Caco-2 (cell line): ENCODE measurements around the gene CST6. TPM values are rescaled to one million over a fixed set of nuclear protein-coding genes. Genes with fewer than 3 reads are reported as not detected.
A peak's percentile ranks its signal among the peaks of the same experiment; 100 is the strongest.

Experiments used
- BruUV-seq: library from RNA; stranded (reverse); fragments of 400-500 nt; replicated peaks from 2 replicates; lab custom pipeline; 2021; lab: Mats Ljungman, UMichigan
- CTCF ChIA-PET: fragments of 300-600 bp; sonication (Branson Sonifier 250); formaldehyde crosslinking; loops from one replicate; lab custom pipeline; 2022; ENCODE audit warnings: antibody characterized with exemption; lab: Charles Lee
- POLR2A ChIA-PET: fragments of 300-600 bp; sonication (Branson Sonifier 250); formaldehyde crosslinking; loops from one replicate; lab custom pipeline; 2022; ENCODE audit warnings: antibody characterized with exemption; lab: Charles Lee
- DNase-seq, 2 experiments: peaks; one replicate each; pipeline versions ENCODE4 v3.0.0 to v3.0.0-alpha.2; 2020 to 2022
- H3K27me3 ChIP-seq: replicated peaks from 2 replicates; pipeline ENCODE4 v1.6.0; 2011; ENCODE audit warnings: low read length; ENCODE audit not compliant: control insufficient read depth, insufficient read depth
- H3K36me3 ChIP-seq: 2 replicates; pipeline ENCODE4 v1.5.1; 2011; ENCODE audit warnings: low read length; ENCODE audit not compliant: control insufficient read depth, insufficient read depth
- H3K4me1 ChIP-seq: fragments of 250-450 bp; sonication (Bioruptor Pico); 2 replicates; pipeline ENCODE4 v1.5.1; 2020; ENCODE audit warnings: mild to moderate bottlenecking
- H3K4me3 ChIP-seq: 2 replicates; pipeline ENCODE4 v1.5.1; 2011; ENCODE audit warnings: low read depth, mild to moderate bottlenecking, control low read depth, low read length
- H3K9me3 ChIP-seq: fragments of 250-450 bp; sonication (Bioruptor Pico); 2 replicates; pipeline ENCODE4 v1.5.1; 2020; ENCODE audit warnings: mild to moderate bottlenecking, moderate library complexity
- H3K27ac Mint-ChIP-seq: one replicate; pipeline ENCODE4 v1.8.0; 2022; ENCODE audit warnings: mixed read lengths; ENCODE audit not compliant: unreplicated experiment
- H3K27me3 Mint-ChIP-seq: one replicate; pipeline ENCODE4 v1.8.0; 2022; ENCODE audit warnings: mixed read lengths; ENCODE audit not compliant: insufficient read depth, unreplicated experiment
- H3K36me3 Mint-ChIP-seq: one replicate; pipeline ENCODE4 v1.8.0; 2022; ENCODE audit warnings: mild to moderate bottlenecking, mixed read lengths; ENCODE audit not compliant: insufficient read depth, unreplicated experiment
- H3K4me1 Mint-ChIP-seq: one replicate; pipeline ENCODE4 v1.8.0; 2022; ENCODE audit warnings: low read depth, mixed read lengths; ENCODE audit not compliant: unreplicated experiment
- H3K4me3 Mint-ChIP-seq: one replicate; pipeline ENCODE4 v1.8.0; 2022; ENCODE audit warnings: mild to moderate bottlenecking, moderate library complexity, mixed read lengths; ENCODE audit not compliant: unreplicated experiment
- H3K9me3 Mint-ChIP-seq: one replicate; pipeline ENCODE4 v1.8.0; 2022; ENCODE audit warnings: mixed read lengths; ENCODE audit not compliant: unreplicated experiment
- CTCF ChIP-seq, 2 experiments: fragments of 200-600 bp in 1 of 2; IDR thresholded peaks; 1 replicate in 1 of 2; 2 replicates in 1 of 2; pipeline versions ENCODE4 v1.5.1 to v1.8.0; 2011 to 2022; ENCODE audit warnings: antibody characterized with exemption in 1 of 2, control low read depth in 1 of 2, inconsistent platforms in 1 of 2, low read depth in 1 of 2, low read length in 1 of 2, mild to moderate bottlenecking in 1 of 2, moderate library complexity in 1 of 2; ENCODE audit not compliant: insufficient read depth in 1 of 2, severe bottlenecking in 1 of 2, unreplicated experiment in 1 of 2
- intact Hi-C: fragments of 100-400 bp; cut with micrococcal nuclease; formaldehyde crosslinking; loops from one replicate; pipeline ENCODE4 v1.10.0; 2022; ENCODE audit not compliant: unreplicated experiment
- total RNA-seq: library from RNA; stranded (reverse); gene quantifications from 2 replicates; pipeline ENCODE4 v1.2.3, GENCODE V29; 2022

Gene CST6
- total RNA-seq, 1 experiment from 2014 or later, result not detected

- H3K36me3 ChIP-seq, result no peaks in the 10 kb centered on the region
- Mint-ChIP-seq H3K27ac (no peak overlapping the region), H3K27me3 (no peaks in the 10 kb centered on the region), H3K36me3 (no peaks in the 10 kb centered on the region), H3K4me3 (no peak overlapping the region), H3K9me3 (no peaks in the 10 kb centered on the region), H3K4me1 (no peaks in the 10 kb centered on the region)
- no peak overlapping the region for H3K4me3 ChIP-seq
- 0 out of 2 replicates have a peak, but pooled peaks cover 4% of the 10 kb centered on the region for H3K4me1 ChIP-seq
- H3K9me3 ChIP-seq, result peaks cover 1% of the 10 kb centered on the region; the same call in 1 of the 2 replicates
- no TSS peak for BruUV-seq
- ChIA-PET CTCF (no interaction called here), POLR2A (no interaction called here)
- no peak for DNase-seq
- H3K27me3 ChIP-seq, result no peaks in the 10 kb centered on the region
- TF ChIP-seq CTCF (IDR thresholded peaks at IDR 0.05; ENCODE audit: insufficient read depth in 1 of 2, low read depth in 1 of 2, low read length in 1 of 2, severe bottlenecking in 1 of 2, unreplicated experiment in 1 of 2), result no peak
- intact Hi-C loops, result no loop called here
Measured at GRCh38 chr11:66042227-66042995, 30.6 kb downstream of the CST6 start.

- Histone ChIP-seq H3K27me3 (no peaks in the 10 kb centered on the region), H3K4me3 (no peak overlapping the region), H3K36me3 (no peaks in the 10 kb centered on the region), H3K4me1 (0 out of 2 replicates have a peak, but pooled peaks cover 4% of the 10 kb centered on the region), H3K9me3 (no peaks in the 10 kb centered on the region)
- no peaks in the 10 kb centered on the region for H3K27me3 Mint-ChIP-seq
- no peak overlapping the region for H3K4me3 Mint-ChIP-seq
- H3K36me3 Mint-ChIP-seq, result no peaks in the 10 kb centered on the region
- intact Hi-C loops, result no loop called here
- H3K27ac Mint-ChIP-seq, result no peak overlapping the region
- BruUV-seq, result no TSS peak
- no peaks in the 10 kb centered on the region for H3K4me1 Mint-ChIP-seq
- no peaks in the 10 kb centered on the region for H3K9me3 Mint-ChIP-seq
- no peak for TF ChIP-seq CTCF (IDR thresholded peaks at IDR 0.05; ENCODE audit: insufficient read depth in 1 of 2, low read depth in 1 of 2, low read length in 1 of 2, severe bottlenecking in 1 of 2, unreplicated experiment in 1 of 2)
- ChIA-PET CTCF (no interaction called here), POLR2A (no interaction called here)
- no peak for DNase-seq
Measured at GRCh38 chr11:66042996-66043906, 31.4 kb downstream of the CST6 start.

- Mint-ChIP-seq H3K9me3 (no peaks in the 10 kb centered on the region), H3K27ac (no peak overlapping the region), H3K27me3 (no peaks in the 10 kb centered on the region), H3K4me1 (no peaks in the 10 kb centered on the region), H3K4me3 (peak overlapping the region; percentile 12), H3K36me3 (no peaks in the 10 kb centered on the region)
- DNase-seq, result no peak
- intact Hi-C loops, result no loop called here
- no peak overlapping the region for H3K4me3 ChIP-seq
- H3K27me3 ChIP-seq, result no peaks in the 10 kb centered on the region
- H3K36me3 ChIP-seq, result no peaks in the 10 kb centered on the region
- BruUV-seq, result no TSS peak
- no peak for TF ChIP-seq CTCF (IDR thresholded peaks at IDR 0.05; ENCODE audit: insufficient read depth in 1 of 2, low read depth in 1 of 2, low read length in 1 of 2, severe bottlenecking in 1 of 2, unreplicated experiment in 1 of 2)
- H3K4me1 ChIP-seq, result 0 out of 2 replicates have a peak, but pooled peaks cover 4% of the 10 kb centered on the region
- ChIA-PET CTCF (interaction anchor here (0.6 to 1.7 kb wide), 9 partner anchors 13 to 157 kb away, joined by 3 to 8 read pairs (median 5); partner anchors contain the start of genes CCDC85B and FIBP), POLR2A (no interaction called here)
- H3K9me3 ChIP-seq, result no peaks in the 10 kb centered on the region
Measured at GRCh38 chr11:66044757-66045156, 32.9 kb downstream of the CST6 start.
